Thymus (tissue), 11 donors: ENCODE data around the gene PRPF38A. TPM values are rescaled to one million over a fixed set of nuclear protein-coding genes. Genes with fewer than 3 reads are reported as not detected.

Source experiments
- DNase-seq, 9 donors: peaks; one replicate each; pipeline ENCODE4 v3.0.0-alpha.2; 2013; ENCODE audit warnings: low spot score in 9 of 9, low read depth in 6 of 9, missing footprints in 1 of 9
- H3K27ac ChIP-seq, 2 donors: one replicate each; pipeline ENCODE4 v1.5.1; 2013; ENCODE audit warnings: control low read depth in 1 of 2, low read depth in 1 of 2, low read length in 1 of 2, mild to moderate bottlenecking in 1 of 2, moderate library complexity in 1 of 2
- H3K27me3 ChIP-seq, 2 donors: one replicate each; pipeline ENCODE4 v1.5.1; 2013; ENCODE audit warnings: low read length in 1 of 2; ENCODE audit not compliant: control insufficient read depth in 2 of 2, insufficient read depth in 1 of 2
- H3K36me3 ChIP-seq, 2 donors: one replicate each; pipeline ENCODE4 v1.5.1; 2013; ENCODE audit warnings: low read length in 1 of 2, mild to moderate bottlenecking in 1 of 2, moderate library complexity in 1 of 2; ENCODE audit not compliant: control insufficient read depth in 2 of 2, insufficient read depth in 2 of 2
- H3K4me1 ChIP-seq, 2 donors: one replicate each; pipeline ENCODE4 v1.5.1; 2013; ENCODE audit warnings: low read length in 2 of 2; ENCODE audit not compliant: control insufficient read depth in 2 of 2, insufficient read depth in 2 of 2
- H3K4me3 ChIP-seq, 2 donors: one replicate each; pipeline ENCODE4 v1.5.1; 2013; ENCODE audit warnings: low read length in 2 of 2, control low read depth in 1 of 2, mild to moderate bottlenecking in 1 of 2
- H3K9me3 ChIP-seq, 2 donors: one replicate each; pipeline ENCODE4 v1.5.1; 2013; ENCODE audit warnings: low read length in 1 of 2, mild to moderate bottlenecking in 1 of 2; ENCODE audit not compliant: control insufficient read depth in 2 of 2, insufficient read depth in 1 of 2
- WGBS: extraction: QIAGEN DNeasy Blood & Tissue Kit; methylation state at CpG from one replicate; pipeline ENCODE4 v1.1.7; 2013; 5-methylcytosine and 5-hydroxymethylcytosine counted together
- polyA plus RNA-seq: library from polyadenylated mRNA; stranded (reverse); fragments of 200-250 nt; gene quantifications from one replicate; pipeline ENCODE4 v1.2.3, GENCODE V29; 2013
- total RNA-seq: library from RNA; stranded (reverse); fragments of 120-200 nt; gene quantifications from one replicate; pipeline ENCODE4 v1.2.4, GENCODE V29; 2013
- donor health status: healthy.

PRPF38A gene
- total and polyA plus RNA-seq, 2 donors: 25.4 to 39.4 TPM

- Histone ChIP-seq H3K4me3 (no peak overlapping the region), H3K27me3 (no peaks in the 10 kb centered on the region), H3K27ac (no peak overlapping the region), H3K36me3 (peaks cover 12 to 32% of the 10 kb centered on the region in 2 donors), H3K4me1 (peaks cover 12 to 21% of the 10 kb centered on the region in 2 donors), H3K9me3 (no peaks in the 10 kb centered on the region)
- no peak for DNase-seq
- WGBS: 98% methylated on average over 1 of the region's 1 CpG
Measured at GRCh38 chr1:52427152-52427551, 22.8 kb downstream of the PRPF38A start.

GRCh38 chr1:52432807-52433206, 28.4 kb downstream of the PRPF38A start:
- Histone ChIP-seq H3K27ac (no peak overlapping the region), H3K4me3 (no peak overlapping the region), H3K36me3 (peaks cover 24 to 50% of the 10 kb centered on the region in 2 donors), H3K27me3 (no peaks in the 10 kb centered on the region), H3K9me3 (no peaks in the 10 kb centered on the region), H3K4me1 (no peaks in the 10 kb centered on the region)
- 98% methylated on average over 8 of the region's 8 CpGs for WGBS
- DNase-seq: no peak

DNA sequence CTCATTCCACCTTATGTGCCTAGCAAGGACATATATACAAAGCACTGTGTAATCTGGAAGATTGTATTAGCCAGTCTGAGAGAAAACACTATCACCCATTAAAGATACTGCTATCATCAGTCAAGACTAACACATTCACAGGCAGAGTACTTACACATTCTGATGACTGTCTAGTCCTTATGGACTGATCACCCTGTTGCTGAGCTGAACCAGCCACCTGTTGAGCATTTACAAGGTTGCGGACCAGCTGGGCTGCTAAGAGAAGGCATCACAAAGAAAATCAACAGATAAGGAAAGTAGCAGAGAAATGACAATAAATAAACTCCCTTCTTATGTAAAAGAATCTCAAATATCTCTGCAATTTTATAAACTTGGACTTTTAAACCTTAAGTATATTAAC, 30.8 kb downstream of the PRPF38A start:
- no peak for DNase-seq
- no peaks in the 10 kb centered on the region for H3K4me1 ChIP-seq
- no peak overlapping the region for H3K4me3 ChIP-seq
- no peaks in the 10 kb centered on the region for H3K27me3 ChIP-seq
- H3K27ac ChIP-seq: no peak overlapping the region
- H3K9me3 ChIP-seq: no peaks in the 10 kb centered on the region
- 100% methylated on average over 1 of the region's 1 CpG for WGBS
- H3K36me3 ChIP-seq: peaks cover 21 to 58% of the 10 kb centered on the region in 2 donors

GRCh38 chr1:52435650-52436049, 31.2 kb downstream of the PRPF38A start:
- Histone ChIP-seq H3K27ac (no peak overlapping the region), H3K9me3 (no peaks in the 10 kb centered on the region), H3K27me3 (no peaks in the 10 kb centered on the region), H3K4me1 (no peaks in the 10 kb centered on the region), H3K4me3 (no peak overlapping the region), H3K36me3 (peaks cover 20 to 59% of the 10 kb centered on the region in 2 donors)
- no peak for DNase-seq
- WGBS: 97% methylated on average over 1 of the region's 1 CpG

DNA sequence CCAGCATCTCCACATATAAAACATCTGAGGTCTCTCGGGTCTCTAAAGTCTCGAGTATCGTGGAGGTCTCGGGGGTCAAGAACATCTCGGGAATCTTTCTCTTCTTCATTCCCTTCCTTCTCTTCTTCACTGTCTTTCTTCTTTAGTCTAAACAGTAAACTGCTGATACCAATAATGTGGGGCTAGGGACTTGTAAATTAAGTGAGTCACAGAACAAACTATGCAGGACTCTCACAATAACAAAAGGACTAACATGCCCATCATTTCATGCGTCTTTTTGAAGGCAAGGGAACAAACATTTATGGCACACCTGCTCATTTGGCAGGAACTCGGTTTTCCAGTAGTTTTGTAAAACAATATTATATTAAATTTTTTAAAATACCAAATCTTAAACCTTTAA, 32.4 kb downstream of the PRPF38A start:
- Histone ChIP-seq H3K9me3 (no peaks in the 10 kb centered on the region), H3K27ac (no peak overlapping the region), H3K4me1 (no peaks in the 10 kb centered on the region), H3K36me3 (peaks cover 15 to 54% of the 10 kb centered on the region in 2 donors), H3K27me3 (no peaks in the 10 kb centered on the region), H3K4me3 (no peak overlapping the region)
- DNase-seq: no peak
- 97% methylated on average over 7 of the region's 7 CpGs for WGBS

GRCh38 chr1:52439976-52440375, 35.6 kb downstream of the PRPF38A start:
- Histone ChIP-seq H3K27ac (no peak overlapping the region), H3K36me3 (peaks cover 13 to 43% of the 10 kb centered on the region in 2 donors), H3K4me3 (no peak overlapping the region), H3K27me3 (no peaks in the 10 kb centered on the region), H3K9me3 (no peaks in the 10 kb centered on the region), H3K4me1 (no peaks in the 10 kb centered on the region)
- DNase-seq: no peak
- WGBS: 95% methylated on average over 4 of the region's 4 CpGs

GRCh38 chr1:52444463-52444862, 40.1 kb downstream of the PRPF38A start:
- no peaks in the 10 kb centered on the region for H3K27me3 ChIP-seq
- no peak for DNase-seq
- no peaks in the 10 kb centered on the region for H3K9me3 ChIP-seq
- H3K4me1 ChIP-seq: no peaks in the 10 kb centered on the region
- no peak overlapping the region for H3K27ac ChIP-seq
- 97% methylated on average over 2 of the region's 2 CpGs for WGBS
- H3K36me3 ChIP-seq: peaks cover 16 to 51% of the 10 kb centered on the region in 2 donors
- H3K4me3 ChIP-seq: no peak overlapping the region

DNA sequence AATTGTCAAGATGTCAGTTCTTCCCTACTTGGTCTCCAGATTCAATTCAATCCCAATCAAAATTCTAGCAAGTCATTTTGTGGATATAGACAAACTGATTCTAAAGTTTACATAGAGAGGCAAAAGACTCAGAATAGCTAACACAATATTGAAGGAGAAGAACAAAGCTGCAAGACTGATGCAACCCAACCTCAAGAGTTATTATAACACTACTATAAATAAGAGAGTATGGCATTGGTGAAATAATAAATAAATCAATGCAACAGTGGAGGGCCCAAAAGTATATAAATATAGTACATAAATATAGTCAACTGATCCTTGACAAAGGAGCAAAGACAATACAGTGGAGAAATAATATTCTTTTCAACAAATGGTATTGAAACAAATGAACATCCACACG, 49.7 kb downstream of the PRPF38A start:
- Histone ChIP-seq H3K36me3 (peaks cover 3 to 4% of the 10 kb centered on the region in 2 donors), H3K4me3 (no peak overlapping the region), H3K27ac (no peak overlapping the region), H3K27me3 (no peaks in the 10 kb centered on the region), H3K4me1 (no peaks in the 10 kb centered on the region), H3K9me3 (no peaks in the 10 kb centered on the region)
- WGBS: 99% methylated on average over 1 of the region's 1 CpG
- DNase-seq: no peak

DNA sequence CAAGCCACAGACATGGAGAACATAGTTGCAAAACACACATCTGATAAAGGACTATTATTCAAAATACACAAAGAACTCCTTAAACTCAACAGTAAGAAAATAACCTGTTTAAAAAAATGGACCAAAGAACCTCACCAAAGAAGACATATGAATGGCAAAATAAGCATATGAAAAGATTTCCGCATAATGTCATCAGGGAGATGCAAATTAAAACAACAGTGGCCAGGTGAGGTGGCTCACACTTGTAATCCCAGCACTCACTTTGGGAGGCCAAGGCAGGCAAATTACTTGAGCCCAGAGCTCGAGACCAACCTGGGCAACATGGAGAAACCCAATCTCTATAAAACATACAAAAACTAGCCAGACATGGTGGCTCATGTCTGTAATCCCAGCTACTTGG, 50.4 kb downstream of the PRPF38A start:
- no peak overlapping the region for H3K27ac ChIP-seq
- H3K4me3 ChIP-seq: no peak overlapping the region
- no peaks in the 10 kb centered on the region for H3K9me3 ChIP-seq
- DNase-seq: no peak
- H3K27me3 ChIP-seq: no peaks in the 10 kb centered on the region
- WGBS: over 99% methylated on average over 2 of the region's 2 CpGs
- H3K4me1 ChIP-seq: no peaks in the 10 kb centered on the region
- H3K36me3 ChIP-seq: peaks cover 3 to 4% of the 10 kb centered on the region in 2 donors

DNA sequence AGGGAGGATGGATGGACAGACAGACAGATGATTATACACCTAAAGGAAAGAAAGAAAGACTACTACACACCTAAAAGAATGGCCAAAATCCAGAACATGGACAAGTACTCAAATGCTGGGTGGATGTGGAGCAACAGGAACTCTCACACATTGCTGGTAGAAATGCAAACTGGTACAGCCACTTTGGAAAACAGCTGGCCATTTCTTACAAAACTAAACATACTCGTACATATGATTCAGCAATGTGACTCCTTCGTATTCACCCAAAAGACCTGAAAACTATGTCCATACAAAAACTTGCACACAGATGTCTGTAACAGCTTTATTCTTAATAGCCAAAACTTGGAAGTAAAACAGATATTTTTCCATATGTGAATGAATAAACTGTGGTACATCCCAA, 51.3 kb downstream of the PRPF38A start:
- no peak for DNase-seq
- Histone ChIP-seq H3K27ac (no peak overlapping the region), H3K4me1 (no peaks in the 10 kb centered on the region), H3K36me3 (peaks cover 3 to 4% of the 10 kb centered on the region in 2 donors), H3K27me3 (no peaks in the 10 kb centered on the region), H3K4me3 (no peak overlapping the region), H3K9me3 (no peaks in the 10 kb centered on the region)
- WGBS: 97% methylated on average over 2 of the region's 2 CpGs
